Heart left ventricle (tissue), 13 donors: ENCODE data around the gene CD2BP2.

Source experiments
- POLR2A ChIP-seq, 2 donors: fragments of 450-650 bp; IDR thresholded peaks; one replicate each; pipeline ENCODE4 v1.6.1; 2017; ENCODE audit warnings: antibody characterized with exemption in 2 of 2, mild to moderate bottlenecking in 2 of 2, moderate library complexity in 2 of 2
- TF ChIP-seq, protein P1 (sequence below), 12 donors: fragments of 200-600 bp; sonication (generic) in 4 of 12; IDR thresholded peaks; one replicate each; pipeline versions ENCODE4 v1.5.0 to v1.8.0; 2018 to 2022; ENCODE audit warnings: antibody characterized with exemption in 12 of 12, mild to moderate bottlenecking in 5 of 12
- donor health status: ischemic (EF 13 %, LVEDD 7.1; RV severe dilation, severe dysfunction).
- donor health status: DM: no; HTN: yes; CAD: no.
- donor health status: DM: no; HTN: no; CAD: no.
- donor health status: ischemic (EF 25% LVEDD 6.9; RV normal size, moderate dysfunction).
- donor health status: ischemic (EF 25% LVEDD 5.7; RV mildly dilated, moderate dysfunction).
- donor health status: ischemic (EF 35%, LVEDD 5.7; RV mildly dilated, moderate dysfunction).
- donor health status: nonischemic (EF 11% LVEDD 7.7; RV severe dilation, severe dysfunction).
- donor health status: DM: yes; HTN: yes; CAD: no.
- donor health status: PGD.
- donor health status: ischemic (EF 29% LVEDD 5.4; RV normal size, mild dysfunction).
- donor health status: nonischemic (EF 23%, LVEDD 6.1; RV moderate dilation, normal function).

DNA sequence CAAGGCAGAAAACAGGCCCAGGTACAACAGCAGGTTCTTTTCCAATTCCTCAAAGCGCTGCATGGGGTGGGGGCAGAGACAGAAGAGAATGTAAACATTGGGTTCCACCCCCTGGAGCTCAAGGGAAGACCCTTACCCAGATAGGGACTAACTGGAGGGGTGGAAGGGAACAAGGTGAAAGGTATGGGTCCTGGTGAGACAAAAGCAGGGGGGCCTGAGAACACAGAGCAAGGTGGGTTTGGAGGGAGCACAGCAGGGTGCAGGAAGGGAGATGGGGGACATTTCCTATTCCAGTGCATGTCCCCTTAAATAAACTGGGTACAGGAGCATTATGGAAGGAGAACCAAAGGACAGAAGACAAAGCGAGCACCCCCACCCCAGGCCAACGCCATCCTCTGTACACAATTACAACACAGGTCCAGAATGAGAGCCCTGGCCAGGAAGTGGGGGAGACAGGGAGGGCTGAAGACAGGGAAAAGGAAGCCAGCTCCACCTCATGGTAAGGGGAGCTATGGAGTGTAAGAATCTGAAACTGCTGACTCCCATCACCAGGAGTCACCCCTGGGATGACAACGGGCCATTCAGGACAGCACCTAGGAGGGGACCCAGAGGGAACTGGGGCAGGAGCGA is 2.1 kb upstream of the CD2BP2 start:
- TF ChIP-seq, protein P1, sequence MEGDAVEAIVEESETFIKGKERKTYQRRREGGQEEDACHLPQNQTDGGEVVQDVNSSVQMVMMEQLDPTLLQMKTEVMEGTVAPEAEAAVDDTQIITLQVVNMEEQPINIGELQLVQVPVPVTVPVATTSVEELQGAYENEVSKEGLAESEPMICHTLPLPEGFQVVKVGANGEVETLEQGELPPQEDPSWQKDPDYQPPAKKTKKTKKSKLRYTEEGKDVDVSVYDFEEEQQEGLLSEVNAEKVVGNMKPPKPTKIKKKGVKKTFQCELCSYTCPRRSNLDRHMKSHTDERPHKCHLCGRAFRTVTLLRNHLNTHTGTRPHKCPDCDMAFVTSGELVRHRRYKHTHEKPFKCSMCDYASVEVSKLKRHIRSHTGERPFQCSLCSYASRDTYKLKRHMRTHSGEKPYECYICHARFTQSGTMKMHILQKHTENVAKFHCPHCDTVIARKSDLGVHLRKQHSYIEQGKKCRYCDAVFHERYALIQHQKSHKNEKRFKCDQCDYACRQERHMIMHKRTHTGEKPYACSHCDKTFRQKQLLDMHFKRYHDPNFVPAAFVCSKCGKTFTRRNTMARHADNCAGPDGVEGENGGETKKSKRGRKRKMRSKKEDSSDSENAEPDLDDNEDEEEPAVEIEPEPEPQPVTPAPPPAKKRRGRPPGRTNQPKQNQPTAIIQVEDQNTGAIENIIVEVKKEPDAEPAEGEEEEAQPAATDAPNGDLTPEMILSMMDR (IDR thresholded peaks at IDR 0.05), result no peak
- no peak for TF ChIP-seq POLR2A (IDR thresholded peaks at IDR 0.05)
